ENCODE results near the gene THPO. TPM values are rescaled to one million over a fixed set of nuclear protein-coding genes. Genes with fewer than 3 reads are reported as not detected.

Gene THPO
- total RNA-seq, 2 donors from 2014 or later = 0.55 TPM; not detected in 1

DNA sequence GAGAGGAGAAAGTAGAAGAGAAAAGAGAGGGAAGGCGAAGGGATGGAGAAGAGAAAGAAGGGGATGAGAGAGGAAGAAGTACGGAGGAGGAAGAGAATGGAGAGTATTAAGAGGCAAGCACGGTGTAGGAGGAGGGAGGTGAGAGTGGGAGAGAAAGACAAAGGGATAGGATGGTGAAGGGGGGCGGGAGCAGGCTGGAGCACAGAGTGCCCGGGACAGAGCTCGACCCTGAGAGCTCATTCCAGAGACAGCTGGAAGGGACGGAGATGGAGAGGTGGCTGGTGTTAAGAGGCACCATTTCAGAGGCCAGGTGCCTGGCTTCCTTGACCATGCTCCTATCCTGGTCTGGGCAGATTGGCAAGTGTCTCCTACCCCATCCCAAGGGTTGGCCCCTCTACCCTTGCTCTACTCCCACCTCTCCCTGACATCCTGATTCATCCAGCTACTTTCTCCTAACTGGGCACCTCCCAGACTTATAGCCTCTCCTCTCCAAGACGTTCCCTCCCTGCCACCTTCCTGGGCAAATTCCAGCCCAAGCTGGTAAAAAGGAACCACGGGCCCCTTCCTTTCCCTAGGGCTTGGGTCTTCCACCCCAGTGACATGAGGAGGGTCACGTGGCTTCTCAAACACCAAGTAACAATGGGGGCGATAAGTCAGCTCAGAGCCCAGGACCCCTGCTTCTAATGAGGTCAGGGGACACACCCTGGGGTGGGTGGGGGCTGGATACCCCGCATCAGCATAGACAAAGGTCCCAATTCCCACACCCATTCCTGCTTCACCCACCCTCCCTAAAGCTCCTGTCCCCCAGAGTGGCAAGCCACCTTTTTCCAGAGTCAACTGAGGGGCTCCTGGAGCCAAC is 17.7 kb downstream of the THPO start:
- Histone ChIP-seq H3K4me3 (peak overlapping the region in 1 of 2 donors; percentile 80), H3K9me3 (no peaks in the 10 kb centered on the region), H3K27ac (peak overlapping the region in 1 of 2 donors; percentile 97), H3K27me3 (no peaks in the 10 kb centered on the region), H3K4me1 (peaks cover 0 to 26% of the 10 kb centered on the region in 2 donors), H3K36me3 (peaks cover 10% of the 10 kb centered on the region)
- TF ChIP-seq, protein P1, sequence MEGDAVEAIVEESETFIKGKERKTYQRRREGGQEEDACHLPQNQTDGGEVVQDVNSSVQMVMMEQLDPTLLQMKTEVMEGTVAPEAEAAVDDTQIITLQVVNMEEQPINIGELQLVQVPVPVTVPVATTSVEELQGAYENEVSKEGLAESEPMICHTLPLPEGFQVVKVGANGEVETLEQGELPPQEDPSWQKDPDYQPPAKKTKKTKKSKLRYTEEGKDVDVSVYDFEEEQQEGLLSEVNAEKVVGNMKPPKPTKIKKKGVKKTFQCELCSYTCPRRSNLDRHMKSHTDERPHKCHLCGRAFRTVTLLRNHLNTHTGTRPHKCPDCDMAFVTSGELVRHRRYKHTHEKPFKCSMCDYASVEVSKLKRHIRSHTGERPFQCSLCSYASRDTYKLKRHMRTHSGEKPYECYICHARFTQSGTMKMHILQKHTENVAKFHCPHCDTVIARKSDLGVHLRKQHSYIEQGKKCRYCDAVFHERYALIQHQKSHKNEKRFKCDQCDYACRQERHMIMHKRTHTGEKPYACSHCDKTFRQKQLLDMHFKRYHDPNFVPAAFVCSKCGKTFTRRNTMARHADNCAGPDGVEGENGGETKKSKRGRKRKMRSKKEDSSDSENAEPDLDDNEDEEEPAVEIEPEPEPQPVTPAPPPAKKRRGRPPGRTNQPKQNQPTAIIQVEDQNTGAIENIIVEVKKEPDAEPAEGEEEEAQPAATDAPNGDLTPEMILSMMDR (IDR thresholded peaks at IDR 0.05) = no peak
- no peak for DNase-seq (ENCODE audit: low spot score)

GRCh38 chr3:184359610-184360009 is 18.4 kb downstream of the THPO start:
- Histone ChIP-seq H3K4me1 (peaks cover 0 to 25% of the 10 kb centered on the region in 2 donors), H3K27me3 (no peaks in the 10 kb centered on the region), H3K4me3 (no peak overlapping the region), H3K27ac (no peak overlapping the region), H3K9me3 (no peaks in the 10 kb centered on the region), H3K36me3 (peaks cover 3% of the 10 kb centered on the region)
- no peak for DNase-seq (ENCODE audit: low spot score)
- TF ChIP-seq, protein P1 (IDR thresholded peaks at IDR 0.05) = no peak

DNA sequence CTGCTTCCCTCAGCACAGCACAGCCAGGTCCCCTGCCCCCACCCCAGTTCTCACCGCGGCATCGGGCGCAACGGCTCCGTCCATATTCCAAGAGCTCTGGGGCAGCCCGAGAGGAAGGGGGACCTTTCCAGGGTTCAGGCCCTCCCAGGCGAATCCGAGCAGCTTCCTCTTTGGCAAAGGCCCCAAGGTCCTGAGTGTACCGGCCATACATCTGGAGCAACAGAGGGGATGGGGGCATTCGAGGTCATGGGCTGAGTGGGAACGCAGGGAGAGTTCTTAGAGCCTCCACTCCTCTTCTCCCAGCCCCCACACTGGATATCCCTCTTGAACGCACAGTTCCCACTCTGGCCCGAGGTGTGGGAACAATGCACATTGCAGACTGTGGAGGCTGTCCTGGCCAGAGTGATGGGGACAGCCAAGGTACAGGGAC is 19.1 kb downstream of the THPO start:
- Histone ChIP-seq H3K4me3 (no peak overlapping the region), H3K9me3 (no peaks in the 10 kb centered on the region), H3K27ac (no peak overlapping the region), H3K27me3 (no peaks in the 10 kb centered on the region), H3K4me1 (peaks cover 0 to 21% of the 10 kb centered on the region in 2 donors), H3K36me3 (no peaks in the 10 kb centered on the region)
- TF ChIP-seq, protein P1 (IDR thresholded peaks at IDR 0.05) = no peak
- DNase-seq (ENCODE audit: low spot score) = no peak

DNA sequence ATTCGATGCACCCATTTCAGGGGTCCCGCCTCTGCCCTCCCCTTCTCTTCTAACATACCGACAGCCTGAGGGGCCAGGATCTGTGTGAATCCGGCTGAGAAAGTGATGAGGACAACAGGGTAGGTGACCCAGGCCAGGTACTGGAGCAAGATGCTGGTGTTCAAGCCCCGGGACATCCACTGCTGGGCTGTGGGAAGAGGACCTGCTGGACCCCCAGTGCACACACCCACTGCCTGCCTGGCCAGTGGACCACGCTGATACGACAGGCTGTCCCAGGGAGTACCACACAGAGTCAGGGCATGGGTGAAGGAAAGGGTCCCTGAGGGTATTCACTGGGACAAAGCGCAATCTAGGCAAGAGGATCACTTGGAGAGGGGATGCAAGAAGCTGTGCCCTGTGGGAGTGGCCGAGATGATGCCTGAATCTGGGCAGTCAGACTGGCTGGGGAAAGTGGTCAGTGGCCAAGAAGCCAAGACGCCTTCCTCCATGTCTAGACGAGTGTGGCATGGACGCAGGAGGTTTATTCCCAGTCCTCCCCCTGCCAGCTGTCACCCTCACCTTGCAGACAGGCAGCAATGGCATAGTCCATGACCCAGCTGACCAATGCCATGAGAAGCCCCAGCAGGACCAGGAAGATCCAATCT is 19.8 kb downstream of the THPO start:
- Histone ChIP-seq H3K36me3 (no peaks in the 10 kb centered on the region), H3K4me3 (no peak overlapping the region), H3K27me3 (no peaks in the 10 kb centered on the region), H3K27ac (no peak overlapping the region), H3K9me3 (no peaks in the 10 kb centered on the region), H3K4me1 (peaks cover 0 to 15% of the 10 kb centered on the region in 2 donors)
- DNase-seq (ENCODE audit: low spot score) = no peak
- TF ChIP-seq, protein P1 (IDR thresholded peaks at IDR 0.05) = no peak

DNA sequence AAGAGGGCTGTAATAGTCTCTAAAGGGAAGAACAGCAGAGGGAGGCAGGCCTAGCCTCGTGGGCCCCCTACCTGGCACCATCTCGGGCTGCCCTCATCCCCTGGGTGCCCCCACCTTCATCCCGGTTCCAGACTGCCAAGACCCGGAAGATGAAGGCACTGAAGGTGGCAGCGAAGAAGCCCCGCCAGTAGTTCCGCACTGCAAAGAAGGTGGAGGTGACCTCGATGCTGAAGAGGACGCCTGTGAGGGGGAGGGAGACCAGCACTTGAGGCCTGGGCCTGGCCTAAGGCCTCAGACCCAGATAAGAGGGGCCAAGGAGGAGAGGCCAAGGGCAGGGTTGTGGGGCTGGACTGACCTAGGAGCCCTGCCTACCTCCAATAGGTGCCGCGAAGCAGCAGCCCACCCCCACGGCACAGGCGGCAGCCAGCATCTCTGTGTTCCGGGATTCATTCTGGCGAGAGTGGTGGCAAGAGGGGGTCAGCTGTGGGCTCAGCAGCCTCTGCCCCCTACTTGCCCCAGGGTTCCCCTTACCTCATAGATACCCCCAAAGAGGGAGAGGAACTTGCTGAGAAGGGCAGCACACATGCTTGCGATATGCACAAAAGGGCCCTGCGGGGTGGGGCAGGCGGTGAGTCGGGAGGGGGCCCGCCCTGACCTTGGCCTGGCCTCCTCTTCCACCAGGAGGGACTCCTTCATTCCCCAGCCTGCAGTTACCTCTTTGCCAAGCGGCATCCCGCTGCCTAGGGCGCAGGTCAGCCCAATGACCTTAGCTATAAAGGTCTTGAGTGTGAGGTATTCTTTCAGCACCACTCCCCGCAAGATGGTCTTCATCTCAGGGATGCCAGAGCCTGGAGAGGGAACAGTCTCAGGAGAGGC is 20.5 kb downstream of the THPO start:
- H3K9me3 ChIP-seq = no peaks in the 10 kb centered on the region
- no peak overlapping the region for H3K4me3 ChIP-seq
- no peaks in the 10 kb centered on the region for H3K36me3 ChIP-seq
- no peaks in the 10 kb centered on the region for H3K27me3 ChIP-seq
- TF ChIP-seq, protein P1 (IDR thresholded peaks at IDR 0.05) = no peak
- H3K27ac ChIP-seq = no peak overlapping the region
- peaks cover 0 to 15% of the 10 kb centered on the region in 2 donors for H3K4me1 ChIP-seq
- no peak for DNase-seq (ENCODE audit: low spot score)
